LHCN-M2 (cell line): ENCODE data around the gene CD47. TPM values are rescaled to one million over a fixed set of nuclear protein-coding genes. Genes with fewer than 3 reads are reported as not detected.

Experiments
- DNase-seq: peaks from one replicate; pipeline ENCODE4 v3.0.0-alpha.2; 2012; ENCODE audit warnings: low read depth
- total RNA-seq: library from RNA; depleted of rRNA; stranded (reverse); fragments of >200 nt; gene quantifications from 2 replicates; pipeline ENCODE4 v1.2.3, GENCODE V29; 2014; rRNA removed

The CD47 gene
- total RNA-seq, 1 experiment from 2014 or later: 82.0 TPM

- DNase-seq: no peak
These were observed 75.9 kb downstream of the CD47 start for GRCh38 chr3:108014943-108015342.

GRCh38 chr3:108013141-108014055, 77.4 kb downstream of the CD47 start:
- DNase-seq: no peak

- no peak for DNase-seq
These were observed 78.5 kb downstream of the CD47 start for GRCh38 chr3:108012304-108012703.

GRCh38 chr3:108011616-108012015, 79.2 kb downstream of the CD47 start:
- DNase-seq: no peak

- no peak for DNase-seq
These were observed 81.7 kb downstream of the CD47 start for GRCh38 chr3:108008931-108009639.

GRCh38 chr3:108008106-108008505, 82.7 kb downstream of the CD47 start:
- no peak for DNase-seq

- no peak for DNase-seq
These were observed 83.9 kb downstream of the CD47 start for GRCh38 chr3:108006881-108007331.

GRCh38 chr3:108006077-108006771, 84.6 kb downstream of the CD47 start:
- DNase-seq: no peak

GRCh38 chr3:108004647-108005046, 86.2 kb downstream of the CD47 start:
- no peak for DNase-seq

- peak; percentile 32 for DNase-seq
These were observed 89.4 kb downstream of the CD47 start for GRCh38 chr3:108001457-108001856.

- DNase-seq: peak; percentile 54
These were observed 91.5 kb downstream of the CD47 start for GRCh38 chr3:107999215-107999775.

GRCh38 chr3:107997671-107998070, 93.2 kb downstream of the CD47 start:
- DNase-seq: no peak

GRCh38 chr3:107995823-107996222, 95.0 kb downstream of the CD47 start:
- no peak for DNase-seq

GRCh38 chr3:107994956-107995715, 95.7 kb downstream of the CD47 start:
- DNase-seq: no peak

- DNase-seq: no peak
These were observed 96.7 kb downstream of the CD47 start for GRCh38 chr3:107994181-107994580.

- peak; percentile 19 for DNase-seq
These were observed 97.1 kb downstream of the CD47 start for GRCh38 chr3:107993771-107994170.

Other genes with a start within 250 kb of the CD47 start
- gene IFT57, start 131.4 kb upstream of the CD47 start, total RNA-seq: 37.7 and 39.0 TPM in 2 replicates
- not detected in 2 replicates for gene HHLA2, start 205.5 kb upstream of the CD47 start, total RNA-seq